Hair follicle dermal papilla cell (primary cell): ENCODE results near the gene C6orf136. TPM values are rescaled to one million over a fixed set of nuclear protein-coding genes. Genes with fewer than 3 reads are reported as not detected.

Source experiments
- total RNA-seq: library from RNA; depleted of rRNA; stranded (reverse); fragments of >200 nt; gene quantifications from 2 replicates; pipeline ENCODE4 v1.2.3, GENCODE V29; 2012

Gene C6orf136
- 3.3 and 4.2 TPM in 2 replicates for total RNA-seq

GRCh38 chr6:30646450-30647241, at the start of gene C6orf136:
C6orf136 (plus strand) TSS chr6:30647133; CDS start chr6:30647232, 99 bp downstream.

GRCh38 chr6:30616811-30617564, 29.9 kb upstream of the C6orf136 start, which contains the start of gene PPP1R10:
PPP1R10 (minus strand) TSS chr6:30617243; CDS start chr6:30609944, 7,299 bp downstream.

GRCh38 chr6:30617565-30618269, 29.2 kb upstream of the C6orf136 start, which contains the start of gene MRPS18B:
MRPS18B (plus strand) TSS chr6:30617840; CDS start chr6:30617866, 26 bp downstream.

GRCh38 chr6:30626484-30627366, 20.2 kb upstream of the C6orf136 start, which contains the start of gene ATAT1:
ATAT1 (plus strand) TSS chr6:30626874.

GRCh38 chr6:30672445-30673253, 25.7 kb downstream of the C6orf136 start, which contains the start of gene DHX16:
DHX16 (minus strand) TSS chr6:30673006; CDS start chr6:30672841, 165 bp downstream.

GRCh38 chr6:30686009-30686907, 39.3 kb downstream of the C6orf136 start, which contains the start of gene PPP1R18:
PPP1R18 (minus strand) TSS chr6:30686645; CDS start chr6:30686018, 627 bp downstream.

GRCh38 chr6:30690403-30691207, 43.7 kb downstream of the C6orf136 start, which contains the start of gene NRM:
NRM (minus strand) TSS chr6:30690984; CDS start chr6:30690974, 10 bp downstream.

Other genes with a start within 250 kb of the C6orf136 start
- gene HLA-E, start 157.6 kb upstream of the C6orf136 start, total RNA-seq: 272 and 292 TPM in 2 replicates
- 48.4 and 59.3 TPM in 2 replicates for gene GNL1, start 90.6 kb upstream of the C6orf136 start, total RNA-seq
- 7.2 and 8.8 TPM in 2 replicates for gene PRR3, start 89.8 kb upstream of the C6orf136 start, total RNA-seq
- gene ABCF1, start 75.7 kb upstream of the C6orf136 start, total RNA-seq: 42.2 and 46.0 TPM in 2 replicates
- 26.8 and 34.5 TPM in 2 replicates for gene PPP1R10, start 29.9 kb upstream of the C6orf136 start, total RNA-seq
- gene MRPS18B, start 29.3 kb upstream of the C6orf136 start, total RNA-seq: 70.2 and 80.8 TPM in 2 replicates
- 3.2 and 5.1 TPM in 2 replicates for gene ATAT1, start 20.3 kb upstream of the C6orf136 start, total RNA-seq
- 26.4 and 29.7 TPM in 2 replicates for gene DHX16, start 25.9 kb downstream of the C6orf136 start, total RNA-seq
- gene PPP1R18, start 39.5 kb downstream of the C6orf136 start, total RNA-seq: 95.6 and 113 TPM in 2 replicates
- gene NRM, start 43.9 kb downstream of the C6orf136 start, total RNA-seq: 2.9 and 5.1 TPM in 2 replicates
- gene MDC1, start 70.1 kb downstream of the C6orf136 start, total RNA-seq: 6.5 and 8.5 TPM in 2 replicates
- 662 and 771 TPM in 2 replicates for gene TUBB, start 73.2 kb downstream of the C6orf136 start, total RNA-seq
- 125 and 132 TPM in 2 replicates for gene FLOT1, start 95.6 kb downstream of the C6orf136 start, total RNA-seq
- gene IER3, start 97.4 kb downstream of the C6orf136 start, total RNA-seq: 50.6 and 67.5 TPM in 2 replicates
- 13.8 and 15.5 TPM in 2 replicates for gene DDR1, start 237.4 kb downstream of the C6orf136 start, total RNA-seq